Hematopoietic multipotent progenitor cell treated with erythropoietin and hydrocortisone succinate and interleukin-3 and kit ligand, for 17 days (in vitro differentiated cells): ENCODE results near the gene CENPN.

Experiments
- DNase-seq: peaks from one replicate; pipeline ENCODE4 v3.0.0-alpha.2; 2015; ENCODE audit warnings: low spot score

Gene CENPN

GRCh38 chr16:81080233-81080632 lies 73.2 kb downstream of the CENPN start:
- DNase-seq, result no peak

DNA sequence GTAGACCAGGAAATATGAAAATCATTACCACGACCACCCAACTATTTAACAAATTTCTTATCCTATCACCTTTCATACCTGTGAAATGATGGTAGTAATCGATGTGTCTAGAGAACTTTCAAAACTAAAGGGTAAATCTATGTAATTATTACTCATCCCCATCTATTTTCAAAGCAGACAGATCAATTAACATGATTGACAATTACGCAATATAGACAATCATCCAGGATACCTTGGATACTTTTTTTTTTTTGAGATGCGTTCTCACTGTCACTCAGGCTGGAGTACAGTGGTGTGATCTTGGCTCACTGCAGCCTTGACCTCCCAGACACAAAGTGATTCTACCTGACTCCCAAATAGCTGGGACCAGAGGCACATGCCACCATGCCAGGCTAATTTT lies 74.0 kb downstream of the CENPN start:
- DNase-seq, result no peak
